ENCODE data around the gene RPRML.
"Not testable (repeated sequence)": the region's sequence is repeated elsewhere in the genome, so short reads cannot be mapped to it uniquely, and the experiment has no call there.

DNA sequence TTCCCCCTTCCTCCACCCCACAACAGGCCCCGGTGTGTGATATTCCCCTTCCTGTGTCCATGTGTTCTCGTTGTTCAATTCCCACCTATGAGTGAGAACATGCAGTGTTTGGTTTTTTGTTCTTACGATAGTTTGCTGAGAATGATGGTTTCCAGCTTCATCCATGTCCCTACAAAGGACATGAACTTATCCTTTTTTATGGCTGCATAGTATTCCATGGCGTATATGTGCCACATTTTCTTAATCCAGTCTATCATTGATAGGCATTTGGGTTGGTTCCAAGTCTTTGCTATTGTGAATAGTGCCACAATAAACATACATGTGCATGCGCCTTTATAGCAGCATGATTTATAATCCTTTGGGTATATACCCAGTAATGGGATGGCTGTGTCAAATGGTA lies 24.8 kb upstream of the RPRML start:
- TF ChIP-seq, protein P1, sequence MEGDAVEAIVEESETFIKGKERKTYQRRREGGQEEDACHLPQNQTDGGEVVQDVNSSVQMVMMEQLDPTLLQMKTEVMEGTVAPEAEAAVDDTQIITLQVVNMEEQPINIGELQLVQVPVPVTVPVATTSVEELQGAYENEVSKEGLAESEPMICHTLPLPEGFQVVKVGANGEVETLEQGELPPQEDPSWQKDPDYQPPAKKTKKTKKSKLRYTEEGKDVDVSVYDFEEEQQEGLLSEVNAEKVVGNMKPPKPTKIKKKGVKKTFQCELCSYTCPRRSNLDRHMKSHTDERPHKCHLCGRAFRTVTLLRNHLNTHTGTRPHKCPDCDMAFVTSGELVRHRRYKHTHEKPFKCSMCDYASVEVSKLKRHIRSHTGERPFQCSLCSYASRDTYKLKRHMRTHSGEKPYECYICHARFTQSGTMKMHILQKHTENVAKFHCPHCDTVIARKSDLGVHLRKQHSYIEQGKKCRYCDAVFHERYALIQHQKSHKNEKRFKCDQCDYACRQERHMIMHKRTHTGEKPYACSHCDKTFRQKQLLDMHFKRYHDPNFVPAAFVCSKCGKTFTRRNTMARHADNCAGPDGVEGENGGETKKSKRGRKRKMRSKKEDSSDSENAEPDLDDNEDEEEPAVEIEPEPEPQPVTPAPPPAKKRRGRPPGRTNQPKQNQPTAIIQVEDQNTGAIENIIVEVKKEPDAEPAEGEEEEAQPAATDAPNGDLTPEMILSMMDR (IDR thresholded peaks at IDR 0.05) = not testable (repeated sequence)
- TF ChIP-seq POLR2AphosphoS5, TCF7L2 (IDR thresholded peaks at IDR 0.05; ENCODE audit: low read depth, low read length): not testable (repeated sequence)

Data from Panc1 (cell line).